HG03354 (cell line): ENCODE results near the gene PPP3CA.

Source experiments
- ATAC-seq: cut with Tn5 transposase; IDR thresholded peaks from one replicate; pipeline ENCODE4 v1.9.1; 2021; ENCODE audit warnings: mild to moderate bottlenecking; ENCODE audit not compliant: unreplicated experiment, poor library complexity, severe bottlenecking

Gene PPP3CA

GRCh38 chr4:101227715-101228114, 119.6 kb downstream of the PPP3CA start:
- ATAC-seq, result no peak

GRCh38 chr4:101224358-101225218, 122.7 kb downstream of the PPP3CA start:
- ATAC-seq, result no peak

- ATAC-seq, result no peak
Observed at GRCh38 chr4:101222156-101222845, 125.0 kb downstream of the PPP3CA start.

GRCh38 chr4:101221294-101221693, 126.0 kb downstream of the PPP3CA start:
- ATAC-seq, result no peak

GRCh38 chr4:101218894-101219293, 128.4 kb downstream of the PPP3CA start:
- ATAC-seq, result no peak

- no peak for ATAC-seq
Observed at GRCh38 chr4:101218346-101218745, 129.0 kb downstream of the PPP3CA start.

GRCh38 chr4:101217353-101218031, 129.8 kb downstream of the PPP3CA start:
- no peak for ATAC-seq

- no peak for ATAC-seq
Observed at GRCh38 chr4:101211146-101211553, 136.2 kb downstream of the PPP3CA start.

GRCh38 chr4:101210331-101210730, 137.0 kb downstream of the PPP3CA start:
- ATAC-seq, result no peak

GRCh38 chr4:101208171-101208570, 139.2 kb downstream of the PPP3CA start:
- no peak for ATAC-seq

- peak; percentile 97 for ATAC-seq
Observed at GRCh38 chr4:101205916-101206315, 141.4 kb downstream of the PPP3CA start.

GRCh38 chr4:101201421-101201820, 145.9 kb downstream of the PPP3CA start:
- ATAC-seq, result no peak

- no peak for ATAC-seq
Observed at GRCh38 chr4:101200561-101200960, 146.8 kb downstream of the PPP3CA start.

- no peak for ATAC-seq
Observed at GRCh38 chr4:101199507-101200285, 147.6 kb downstream of the PPP3CA start.

- no peak for ATAC-seq
Observed at GRCh38 chr4:101198682-101199339, 148.5 kb downstream of the PPP3CA start.

GRCh38 chr4:101197350-101197749, 150.0 kb downstream of the PPP3CA start:
- ATAC-seq, result no peak

- peak; percentile 93 for ATAC-seq
Observed at GRCh38 chr4:101192244-101192643, 155.1 kb downstream of the PPP3CA start.

- ATAC-seq, result no peak
Observed at GRCh38 chr4:101191302-101192098, 155.8 kb downstream of the PPP3CA start.

- ATAC-seq, result no peak
Observed at GRCh38 chr4:101190751-101191150, 156.6 kb downstream of the PPP3CA start.
